DMS53 (cell line): Measurements from ENCODE around the gene ASPDH.
A peak's percentile ranks its signal among the peaks of the same experiment; 100 is the strongest.
"Not testable (repeated sequence)": the region's sequence is repeated elsewhere in the genome, so short reads cannot be mapped to it uniquely, and the experiment has no call there.

ENCODE experiments used
- DNase-seq: peaks from one replicate; lab custom pipeline; 2025; lab: John Stamatoyannopoulos, UW

ASPDH gene

DNA sequence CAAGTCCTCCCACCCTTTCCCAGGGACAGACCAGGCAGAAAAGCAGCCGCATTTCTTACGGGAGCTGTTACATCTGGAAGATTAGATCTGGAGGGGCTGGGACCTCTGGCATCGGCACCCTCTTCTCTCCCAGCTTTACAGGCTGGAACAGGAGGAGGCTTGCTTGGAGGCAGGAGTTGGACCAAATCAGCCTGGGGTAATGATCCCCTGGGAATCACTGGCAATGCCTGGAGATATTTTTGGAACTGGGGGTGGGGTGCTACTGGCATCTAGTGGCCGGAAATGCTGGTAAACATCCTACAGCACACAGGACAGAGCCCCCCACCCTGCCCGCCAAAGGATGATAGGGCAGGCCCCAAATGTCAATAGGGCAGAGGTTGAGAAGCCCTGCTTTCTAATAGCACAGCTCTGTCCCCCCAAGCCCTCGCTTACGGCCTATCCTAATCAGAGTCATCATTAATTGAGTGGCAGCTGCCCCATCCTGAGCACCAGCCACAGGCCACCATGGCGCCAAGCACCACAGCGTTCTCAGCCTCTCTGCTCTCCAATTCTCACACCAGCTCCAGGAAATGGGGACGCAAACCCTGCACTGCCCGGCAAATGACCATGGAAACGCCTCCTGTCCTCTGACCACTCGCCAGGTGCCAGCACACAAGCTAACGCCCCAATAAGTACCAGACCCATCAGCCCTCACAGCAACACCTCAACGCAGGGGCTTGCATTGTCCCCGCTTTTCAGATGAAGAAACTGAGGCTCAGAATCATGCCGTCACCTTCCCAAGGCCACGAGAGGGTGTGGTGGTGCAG lies 33.9 kb upstream of the ASPDH start:
- no peak for DNase-seq

DNA sequence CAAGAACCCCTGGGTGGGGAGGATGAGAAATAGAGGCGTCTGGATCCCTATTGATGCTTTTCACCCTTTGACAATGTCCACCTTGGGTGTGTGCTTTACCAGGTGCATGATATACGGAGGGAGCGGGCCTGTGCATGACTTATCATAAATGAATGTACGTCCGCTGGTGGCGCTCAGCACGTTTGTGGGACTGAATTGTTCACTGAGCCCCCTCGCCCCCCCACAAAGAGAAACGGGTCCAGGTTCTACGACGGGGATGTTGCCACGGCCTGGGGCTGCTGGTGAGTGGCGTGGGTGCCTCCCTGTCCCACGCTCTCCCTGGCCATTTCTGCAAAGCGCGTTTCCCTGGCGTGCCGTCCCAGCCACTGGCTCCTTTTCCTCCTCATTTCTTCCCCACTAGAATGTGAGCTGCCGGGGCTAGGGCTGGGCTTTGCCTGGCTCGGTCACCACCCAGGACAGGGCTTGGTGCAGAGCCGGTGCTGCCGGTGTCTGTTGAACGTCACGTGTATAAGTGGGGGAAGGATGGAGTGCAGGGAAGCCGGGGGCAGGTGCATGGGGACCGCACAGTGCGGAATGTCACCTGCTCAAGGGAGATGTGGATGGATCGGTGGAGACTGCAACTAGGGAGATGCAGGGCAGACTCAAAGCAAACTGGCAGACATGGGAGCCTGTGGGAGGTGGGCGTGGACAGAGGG lies 33.0 kb upstream of the ASPDH start:
- no peak for DNase-seq

DNA sequence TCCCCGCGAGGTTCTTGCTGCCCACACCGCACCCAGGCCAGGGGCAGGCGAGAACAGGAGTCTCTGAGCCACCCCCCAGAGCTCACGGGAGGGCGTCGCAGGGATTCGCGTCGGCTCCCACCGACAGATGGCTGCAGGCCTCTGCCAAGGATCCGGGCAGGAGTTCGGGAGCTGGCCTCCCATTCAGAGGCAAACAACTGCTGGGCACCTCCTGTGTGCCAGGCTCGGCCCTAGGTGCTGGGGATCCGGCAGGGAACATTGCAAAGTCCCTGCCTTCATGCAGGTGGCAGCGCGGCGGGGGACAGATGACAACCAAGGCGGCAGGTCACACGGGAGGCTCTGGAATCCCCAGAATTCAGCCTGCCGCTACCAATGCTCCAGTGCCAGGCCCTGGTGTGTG lies 29.2 kb upstream of the ASPDH start:
- DNase-seq: no peak

DNA sequence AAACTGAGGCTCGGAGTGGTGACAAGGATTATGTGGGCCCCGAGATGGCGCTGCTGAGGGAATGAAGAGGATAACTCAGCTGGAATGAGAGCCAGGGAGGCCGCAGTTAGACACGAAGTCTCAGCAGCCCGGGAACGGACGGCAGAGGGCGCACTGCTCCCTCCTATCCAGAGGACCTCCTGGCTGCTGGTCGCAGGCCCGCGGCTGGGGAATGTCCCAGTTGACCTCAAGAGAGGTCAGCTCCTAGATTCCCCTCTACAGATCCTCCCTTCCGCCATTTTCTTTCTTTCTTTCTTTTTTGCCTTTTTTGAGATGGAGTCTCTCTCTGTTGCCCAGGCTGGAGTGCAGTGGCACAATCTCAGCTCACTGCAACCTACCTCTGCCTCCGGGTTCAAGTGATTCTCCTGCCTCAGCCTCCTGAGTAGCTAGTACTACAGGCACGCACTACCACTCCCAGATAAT lies 24.1 kb upstream of the ASPDH start:
- peak; percentile 79 for DNase-seq

DNA sequence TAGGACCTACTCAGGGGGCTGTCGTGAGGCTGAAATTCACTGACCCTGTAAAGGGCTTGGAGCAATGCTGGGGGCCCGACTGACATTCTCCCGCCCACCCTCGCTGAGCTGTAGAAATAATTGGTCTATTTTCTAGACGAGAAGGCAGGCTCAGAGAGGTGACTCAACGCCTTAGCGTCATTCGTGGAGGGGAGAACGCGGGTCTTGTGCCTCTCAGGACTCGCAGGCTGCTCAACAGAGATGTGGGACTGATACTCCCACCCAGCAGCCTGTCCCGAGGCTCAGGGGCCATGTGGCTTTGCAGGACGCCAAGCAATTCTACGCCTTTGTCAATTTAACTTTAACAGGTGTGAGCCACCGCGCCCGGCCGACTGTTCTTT lies 23.6 kb upstream of the ASPDH start:
- no peak for DNase-seq

DNA sequence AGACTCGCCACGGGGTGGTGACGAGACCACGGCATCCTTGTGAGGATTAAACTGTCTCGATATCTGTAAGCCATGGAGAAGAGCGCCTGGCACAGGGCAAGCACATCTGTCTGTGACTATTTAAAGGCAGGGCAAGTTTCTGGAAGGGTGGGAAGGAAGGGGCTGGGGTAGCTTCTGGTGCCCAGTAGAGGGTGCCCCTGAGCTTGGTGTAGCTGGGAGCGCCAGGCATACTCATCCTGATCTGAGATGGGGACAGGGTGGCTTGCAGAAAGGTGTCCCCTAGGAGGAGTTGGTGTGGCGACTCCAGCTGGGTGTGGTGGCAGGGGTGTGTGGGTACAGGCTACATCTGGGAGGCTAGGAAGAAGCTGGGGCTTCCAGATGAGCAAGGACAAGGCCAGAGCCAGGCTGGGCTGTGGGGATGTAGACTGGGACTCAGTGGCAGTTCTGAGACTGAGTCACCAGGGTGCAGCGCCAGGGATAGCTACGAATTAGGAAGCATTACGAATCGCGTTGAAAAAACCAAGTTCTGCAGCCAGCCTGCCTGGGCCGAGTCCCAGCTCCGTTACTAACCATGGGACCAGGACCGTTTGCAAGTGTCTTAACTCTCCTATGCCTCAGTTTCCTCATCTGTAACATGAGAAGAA lies 23.1 kb upstream of the ASPDH start:
- no peak for DNase-seq

DNA sequence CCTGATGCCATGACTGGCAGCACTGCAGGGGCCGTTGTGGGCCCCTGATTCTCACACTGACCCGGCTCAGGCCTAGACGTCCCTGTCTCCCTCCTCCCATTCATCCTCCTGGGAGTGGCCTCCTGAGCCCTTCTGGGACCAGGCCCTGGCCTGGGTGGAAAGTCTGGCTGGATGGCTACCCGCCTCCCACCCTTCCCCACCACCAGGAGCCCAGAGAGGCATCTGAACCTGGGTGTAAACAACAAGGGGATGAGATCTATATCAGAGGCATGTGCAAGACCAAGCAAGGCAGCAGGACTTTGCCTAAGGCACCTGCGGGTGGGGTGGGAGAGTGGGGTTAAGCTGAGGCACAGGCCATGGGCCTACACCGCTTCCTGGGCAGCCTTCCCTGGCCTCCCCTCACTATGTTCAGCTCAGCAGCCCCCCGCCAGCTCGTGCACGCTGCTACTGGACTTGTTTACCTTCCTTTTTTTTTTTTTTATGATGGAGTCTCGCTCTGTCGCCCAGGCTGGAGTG lies 22.0 kb upstream of the ASPDH start:
- DNase-seq: no peak

DNA sequence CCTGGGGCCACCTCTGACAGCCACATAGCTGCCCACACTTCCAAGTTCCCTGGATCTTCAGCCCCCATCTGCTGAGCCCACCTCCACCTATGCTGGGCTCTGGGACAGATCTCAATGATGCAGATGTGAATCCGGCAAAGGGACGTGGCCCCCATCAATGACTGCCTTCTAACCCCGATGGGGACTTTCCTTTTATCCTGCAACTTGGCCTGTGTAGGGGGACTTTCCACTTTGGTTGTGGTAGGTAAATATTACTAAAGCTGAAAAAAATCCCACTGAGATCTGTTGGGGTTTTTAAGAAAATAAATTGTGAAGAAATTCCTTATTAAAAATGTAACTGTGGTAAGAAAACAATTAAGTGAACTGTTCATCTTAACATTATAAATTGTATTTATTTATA lies 20.8 kb upstream of the ASPDH start:
- DNase-seq: no peak

DNA sequence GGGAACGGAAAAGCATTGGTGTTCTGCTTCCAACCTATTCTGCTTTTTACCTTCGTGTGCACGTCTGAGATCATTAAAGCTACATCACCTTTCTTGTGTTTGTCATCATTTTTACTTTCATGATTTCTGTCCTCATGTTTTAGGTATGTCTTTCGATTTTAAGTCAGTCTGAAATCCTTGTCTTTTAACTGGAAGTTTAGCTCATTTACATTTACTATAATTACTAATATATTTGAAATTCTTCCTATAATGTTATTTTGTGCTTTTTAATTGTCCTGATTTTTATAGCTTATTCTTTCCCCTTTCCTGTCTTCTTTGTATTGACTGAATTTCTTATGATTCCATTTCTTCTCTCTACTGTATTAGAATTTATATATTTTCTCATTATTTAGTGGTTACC lies 19.2 kb upstream of the ASPDH start:
- DNase-seq: no peak

DNA sequence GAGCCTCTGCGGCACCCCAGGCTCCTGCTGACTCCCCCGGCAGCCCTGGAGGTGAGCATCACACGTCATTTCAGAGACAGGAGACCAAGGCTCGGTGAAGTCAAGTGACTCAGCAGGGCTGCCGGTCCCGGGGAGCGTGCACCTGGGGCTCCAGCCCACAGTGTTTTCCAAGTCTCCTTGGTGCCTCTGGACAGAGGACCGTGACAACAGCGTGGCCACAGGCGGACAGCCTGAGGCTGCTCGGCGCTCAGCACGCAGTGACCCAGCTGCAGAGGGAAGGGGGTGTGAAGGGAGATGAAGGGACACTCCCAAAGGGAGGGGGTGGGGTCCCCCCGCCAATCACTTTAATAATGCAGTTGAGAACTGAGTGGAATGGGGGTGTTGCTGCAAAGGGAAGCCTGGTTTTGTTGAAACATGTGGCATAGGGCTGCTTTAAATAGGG lies 17.5 kb upstream of the ASPDH start:
- peak; percentile 18 for DNase-seq

DNA sequence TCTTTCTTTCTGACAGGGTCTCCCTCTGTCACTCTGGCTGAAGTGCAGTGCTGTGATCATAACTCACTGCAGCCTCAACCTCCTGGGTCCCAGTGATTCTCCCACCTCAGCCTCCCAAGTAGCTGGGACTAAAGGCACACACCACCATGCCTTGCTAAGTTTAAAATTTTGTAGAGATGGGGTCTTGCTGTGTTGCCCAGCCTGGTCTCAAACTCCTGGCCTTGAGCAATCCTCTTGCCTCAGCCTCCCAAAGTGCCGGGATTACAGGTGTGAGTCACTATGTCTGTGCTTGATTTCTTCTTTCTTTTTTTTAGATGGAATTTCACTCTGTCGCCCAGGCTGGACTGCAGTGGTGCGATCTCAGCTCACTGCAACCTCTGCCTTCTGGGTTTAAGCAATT lies 14.3 kb upstream of the ASPDH start:
- DNase-seq: not testable (repeated sequence)

DNA sequence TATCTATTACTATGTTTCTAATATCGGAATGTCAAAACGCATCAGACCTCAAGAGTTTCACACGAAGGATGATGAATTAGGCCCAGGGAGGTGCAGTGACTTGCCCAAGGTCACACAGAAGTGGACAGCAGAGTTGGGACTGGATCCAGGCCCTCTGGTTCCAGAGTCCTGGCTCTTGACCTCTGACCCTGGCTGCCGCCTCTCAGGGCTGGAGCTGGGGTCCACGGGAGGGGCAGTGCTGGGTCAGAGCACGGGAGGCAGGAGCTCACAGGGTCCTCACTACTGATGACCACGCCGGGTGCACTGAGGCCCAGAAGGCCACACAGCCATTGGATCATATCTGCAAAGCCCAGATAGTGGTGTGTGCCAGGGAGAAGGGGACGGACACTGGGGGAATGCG lies 9.2 kb upstream of the ASPDH start:
- DNase-seq: no peak

DNA sequence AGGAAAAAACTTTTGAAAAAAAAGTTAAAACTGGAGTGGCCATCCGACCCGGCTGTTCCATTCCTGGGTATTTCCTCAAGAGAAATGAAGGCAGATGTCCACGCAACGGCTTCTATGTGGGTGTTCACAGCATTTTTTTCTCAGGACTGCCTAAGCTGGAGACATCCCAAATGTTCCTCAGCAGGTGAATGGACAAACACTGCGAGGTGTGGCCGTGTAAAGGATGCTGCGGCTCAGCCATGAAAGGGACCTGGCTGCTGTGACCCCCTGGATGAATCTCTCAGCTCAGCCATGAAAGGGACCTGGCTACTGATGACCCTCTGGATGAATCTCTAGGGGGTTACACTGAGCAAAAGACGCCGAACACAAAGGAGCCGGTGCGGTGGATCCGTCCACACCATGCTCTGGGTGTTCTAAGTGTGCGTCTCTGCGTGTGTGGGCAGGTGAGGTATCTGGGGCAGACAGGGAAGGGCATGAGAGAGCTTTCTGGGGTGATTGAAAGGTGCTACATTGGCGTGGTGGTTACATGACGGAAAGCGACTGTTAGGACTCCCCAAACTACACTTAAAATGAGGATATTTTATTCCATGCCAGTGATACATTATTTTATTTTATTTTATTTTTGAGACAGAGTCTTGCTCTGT lies 7.2 kb upstream of the ASPDH start:
- no peak for DNase-seq

DNA sequence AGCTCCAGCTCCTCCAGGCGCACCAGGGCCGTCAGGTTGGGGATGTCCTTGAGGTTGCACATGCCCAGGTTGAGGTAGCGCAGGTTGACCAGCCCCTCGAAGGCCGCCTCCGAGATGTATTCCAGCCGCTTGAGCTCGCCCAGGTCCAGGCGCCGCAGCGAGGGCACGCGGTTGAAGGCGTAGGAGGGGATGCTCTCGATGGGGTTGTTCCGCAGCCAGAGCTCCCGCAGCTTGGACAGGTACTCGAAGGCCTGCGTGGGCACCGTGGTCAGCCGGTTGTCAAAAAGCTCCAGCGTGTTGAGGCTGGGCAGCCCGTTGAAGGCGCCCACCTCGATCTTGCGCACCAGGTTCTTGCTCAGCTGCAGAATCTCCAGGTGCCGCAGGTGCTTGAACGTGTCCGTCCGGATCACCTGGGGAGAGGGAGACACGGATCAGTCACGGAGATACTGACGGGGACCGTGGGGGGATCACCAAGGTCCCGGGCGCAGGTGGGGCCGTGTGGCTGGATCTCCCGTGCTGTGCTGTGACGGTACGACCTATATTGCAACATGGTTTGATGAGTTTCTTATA lies 5.4 kb upstream of the ASPDH start:
- no peak for DNase-seq

DNA sequence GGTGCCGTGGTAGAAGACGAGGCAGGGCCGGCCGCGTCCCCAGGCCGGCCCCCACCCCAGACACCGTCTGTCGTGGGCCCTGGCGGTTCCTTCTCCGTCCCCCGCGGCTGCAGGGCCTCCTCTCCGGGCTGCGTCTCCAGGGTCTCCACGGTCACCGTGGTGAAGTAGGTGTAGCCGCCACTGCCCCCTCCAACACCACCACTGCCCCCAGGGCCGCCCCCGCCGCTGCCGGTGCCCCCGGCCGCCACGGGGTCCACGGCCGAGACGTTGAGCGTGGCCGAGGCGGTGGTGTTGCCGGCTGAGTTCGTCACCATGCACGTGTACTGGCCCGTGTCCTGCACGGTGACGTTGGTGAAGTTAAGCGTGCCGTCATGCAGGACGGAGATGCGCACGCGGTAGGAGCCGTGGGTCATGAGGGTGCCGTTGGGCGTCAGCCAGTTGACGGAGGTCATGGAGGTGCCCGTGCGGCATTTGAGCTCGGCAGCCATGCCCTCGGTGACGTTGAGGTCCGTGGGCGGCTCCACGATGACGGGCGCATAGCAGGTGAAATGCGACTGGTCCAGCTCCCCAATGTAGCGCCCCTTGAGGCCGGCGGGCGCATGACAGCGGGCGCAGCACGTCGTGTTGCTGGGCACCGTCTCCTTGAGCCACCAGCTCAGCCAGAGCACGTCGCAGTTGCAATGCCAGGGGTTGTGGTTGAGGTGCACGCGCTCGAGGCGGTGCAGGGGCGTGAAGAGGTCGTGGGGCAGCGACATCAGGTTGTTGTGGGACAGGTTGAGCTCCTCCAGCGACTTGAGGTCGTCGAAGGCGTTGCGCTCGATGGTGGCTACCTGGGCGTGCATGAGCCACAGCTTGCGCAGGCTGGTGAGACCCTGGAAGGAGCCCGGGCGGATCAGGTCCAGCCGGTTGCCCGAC lies 4.6 kb upstream of the ASPDH start:
- no peak for DNase-seq

DNA sequence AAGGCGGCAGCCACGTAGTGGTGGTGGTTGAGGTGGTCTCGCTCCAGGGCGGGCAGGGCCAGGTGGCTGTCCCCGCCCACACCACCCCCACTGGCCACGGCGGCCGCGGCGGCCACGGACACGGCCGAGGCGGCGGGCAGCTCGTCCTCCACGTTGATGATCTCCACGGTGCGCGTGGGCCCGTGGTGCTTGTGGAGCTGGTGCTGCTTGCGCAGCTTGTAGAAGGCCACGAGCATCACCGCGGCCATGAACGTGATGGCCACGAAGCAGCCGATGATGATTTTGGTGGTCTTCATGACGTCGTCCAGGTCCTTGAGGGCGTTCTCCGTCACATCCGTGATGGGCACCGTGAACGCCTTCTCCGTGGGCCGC lies 4.0 kb upstream of the ASPDH start:
- DNase-seq: no peak

DNA sequence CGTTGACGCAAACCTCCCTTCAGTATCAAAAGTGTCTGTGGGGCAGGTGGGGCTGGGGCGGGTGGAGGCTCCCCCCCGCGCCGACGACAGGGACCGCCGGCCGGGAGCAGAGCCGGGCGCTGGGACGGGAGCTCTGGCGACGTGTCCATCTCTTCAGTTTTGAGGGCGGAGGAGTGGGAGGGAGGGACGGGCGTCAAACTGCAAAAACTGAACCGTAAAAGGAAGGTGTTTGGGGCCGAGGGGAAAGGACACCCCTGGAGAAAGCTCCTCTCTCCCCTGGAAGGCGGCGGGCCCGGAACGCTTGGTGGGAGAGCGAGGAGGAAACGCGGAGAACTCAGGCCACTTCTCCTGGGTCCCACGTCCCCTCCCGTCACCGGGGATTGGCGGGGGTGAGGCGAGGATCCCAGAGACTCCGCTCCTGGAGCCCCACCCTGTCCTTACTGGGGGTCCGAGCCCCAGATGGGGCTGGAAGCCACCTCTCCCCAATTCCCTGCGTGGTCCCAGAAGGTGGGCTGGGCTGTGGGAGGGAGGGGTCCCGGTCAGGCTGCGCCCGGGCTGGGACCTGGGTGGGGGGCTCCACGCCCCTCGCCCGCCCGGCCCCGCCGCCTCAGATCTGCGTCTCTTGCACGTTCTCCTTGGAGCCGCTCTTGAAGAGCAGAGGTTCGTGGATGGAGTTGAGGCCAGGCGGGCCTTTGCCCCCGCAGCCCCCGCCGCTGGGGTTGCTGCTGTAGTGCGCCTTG lies 3.4 kb upstream of the ASPDH start:
- DNase-seq: no peak

DNA sequence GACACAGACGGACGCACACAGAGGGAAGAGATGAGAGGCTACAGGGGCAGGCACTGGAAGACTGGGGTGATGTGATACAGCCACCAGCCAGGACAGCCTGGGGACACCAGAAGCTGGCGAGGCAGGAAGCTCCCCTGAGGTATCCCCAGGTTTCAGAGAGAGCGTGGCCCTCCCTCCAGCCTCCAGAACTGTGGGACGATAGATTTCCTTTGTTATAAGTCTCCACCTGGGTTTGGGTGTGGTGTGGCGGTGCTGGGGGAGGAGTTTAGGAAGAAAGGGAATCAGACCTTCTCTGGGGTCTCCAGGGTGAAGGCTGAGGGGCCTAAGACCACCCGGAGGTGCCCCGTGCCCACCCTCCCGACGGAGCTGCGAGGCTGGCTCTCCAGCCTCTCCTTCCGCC lies 2.7 kb upstream of the ASPDH start:
- no peak for DNase-seq

DNA sequence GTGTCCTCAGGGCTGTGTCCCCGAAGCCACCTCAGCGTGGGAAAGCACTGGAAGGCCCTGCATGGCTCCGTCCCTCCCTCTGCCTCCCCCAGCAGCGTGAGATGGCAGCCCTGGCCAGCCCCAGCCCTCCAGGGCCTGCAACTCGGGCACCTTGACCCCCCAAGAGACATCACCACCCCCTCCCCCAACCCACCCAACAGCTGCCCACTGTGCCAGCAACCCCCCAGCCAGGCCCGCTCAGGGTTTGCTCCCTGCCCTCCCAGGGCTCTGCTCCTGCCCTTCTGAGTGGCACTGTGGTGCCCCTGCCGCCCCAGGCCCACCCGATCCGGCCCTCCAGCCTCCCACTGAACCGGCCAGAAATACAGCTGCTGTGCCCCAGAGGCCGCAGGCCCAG lies 1.5 kb upstream of the ASPDH start:
- DNase-seq: no peak
